ENCODE data around the gene CLCNKB. TPM values are rescaled to one million over a fixed set of nuclear protein-coding genes. Genes with fewer than 3 reads are reported as not detected.
"Not testable (repeated sequence)": the region's sequence is repeated elsewhere in the genome, so short reads cannot be mapped to it uniquely, and the experiment has no call there.

CLCNKB gene
- total RNA-seq, 3 donors from 2014 or later (not counting 1 experiment from before 2014, with no cell fraction given), result not detected

GRCh38 chr1:16032388-16033102, 11.0 kb upstream of the CLCNKB start:
- Histone ChIP-seq H3K36me3 (ENCODE audit: control insufficient read depth, insufficient read depth, low read length) (no peaks in the 10 kb centered on the region), H3K27me3 (ENCODE audit: control insufficient read depth, insufficient read depth, low read length) (peaks cover 3% of the 10 kb centered on the region), H3K9me3 (ENCODE audit: control insufficient read depth, insufficient read depth, low read length) (no peaks in the 10 kb centered on the region), H3K4me3 (ENCODE audit: low read length) (no peak overlapping the region), H3K27ac (ENCODE audit: low read length) (no peak overlapping the region), H3K4me1 (ENCODE audit: control insufficient read depth, insufficient read depth, low read length) (peaks cover 3% of the 10 kb centered on the region)
- WGBS (ENCODE audit: insufficient coverage), result 66% methylated on average over 17 of the region's 18 CpGs
- intact Hi-C loops (cut with micrococcal nuclease), result no loop called here
- no peaks in the 10 kb centered on the region for H3K9me3 Mint-ChIP-seq
- no peak overlapping the region for H3K27ac Mint-ChIP-seq
- peaks cover 7 to 16% of the 10 kb centered on the region in 2 donors for H3K27me3 Mint-ChIP-seq (ENCODE audit: low read depth in 2 of 2)
- peak; percentile 75 to 98 (median 95) for ATAC-seq
- DNase-seq, result peak; percentile 37 to 60
- TF ChIP-seq CTCF (IDR thresholded peaks at IDR 0.05), result peak; percentile 53
- H3K4me3 Mint-ChIP-seq, result no peak overlapping the region
- H3K4me1 Mint-ChIP-seq, result peaks cover 0 to under 1% of the 10 kb centered on the region in 2 donors
- no peaks in the 10 kb centered on the region for H3K36me3 Mint-ChIP-seq

GRCh38 chr1:16033103-16033632, 10.4 kb upstream of the CLCNKB start:
- H3K9me3 ChIP-seq (ENCODE audit: control insufficient read depth, insufficient read depth, low read length); H3K4me3 ChIP-seq (ENCODE audit: low read length); DNase-seq; H3K27ac Mint-ChIP-seq; H3K27me3 ChIP-seq (ENCODE audit: control insufficient read depth, insufficient read depth, low read length); H3K36me3 Mint-ChIP-seq; H3K36me3 ChIP-seq (ENCODE audit: control insufficient read depth, insufficient read depth, low read length); H3K27ac ChIP-seq (ENCODE audit: low read length); H3K9me3 Mint-ChIP-seq; H3K4me1 ChIP-seq (ENCODE audit: control insufficient read depth, insufficient read depth, low read length); H3K4me1 Mint-ChIP-seq; ATAC-seq; intact Hi-C loops (cut with micrococcal nuclease); H3K4me3 Mint-ChIP-seq: not testable (repeated sequence)
- peaks cover 7 to 15% of the 10 kb centered on the region in 2 donors for H3K27me3 Mint-ChIP-seq (ENCODE audit: low read depth in 2 of 2)
- TF ChIP-seq CTCF (IDR thresholded peaks at IDR 0.05), result peak; percentile 0
- WGBS (ENCODE audit: insufficient coverage), result 78% methylated on average over 7 of the region's 7 CpGs

DNA sequence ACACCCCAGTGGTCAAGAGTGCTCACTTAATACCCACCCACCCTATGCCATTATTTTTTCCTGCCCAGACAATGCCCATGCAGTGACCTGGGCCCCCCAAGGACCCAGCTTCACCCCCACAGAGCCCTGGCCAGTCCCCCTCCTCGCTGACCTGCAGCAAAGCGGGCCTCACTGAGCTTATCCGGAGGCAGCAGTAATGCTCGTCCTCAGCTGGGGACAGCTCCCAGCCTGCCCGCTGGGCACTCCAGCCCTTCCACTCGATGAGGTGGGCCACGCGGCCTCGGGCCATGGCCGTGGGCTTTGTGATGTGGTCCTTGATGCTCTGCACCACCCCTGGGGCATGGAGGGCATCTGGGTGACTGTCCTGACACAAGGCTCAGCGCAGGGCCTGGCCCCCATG, 7.1 kb upstream of the CLCNKB start:
- H3K4me3 Mint-ChIP-seq; H3K27ac Mint-ChIP-seq; H3K9me3 ChIP-seq (ENCODE audit: control insufficient read depth, insufficient read depth, low read length); H3K27ac ChIP-seq (ENCODE audit: low read length); H3K4me3 ChIP-seq (ENCODE audit: low read length); H3K9me3 Mint-ChIP-seq; H3K4me1 ChIP-seq (ENCODE audit: control insufficient read depth, insufficient read depth, low read length); H3K27me3 ChIP-seq (ENCODE audit: control insufficient read depth, insufficient read depth, low read length); intact Hi-C loops (cut with micrococcal nuclease); H3K36me3 Mint-ChIP-seq; H3K4me1 Mint-ChIP-seq; H3K36me3 ChIP-seq (ENCODE audit: control insufficient read depth, insufficient read depth, low read length); DNase-seq; ATAC-seq; H3K27me3 Mint-ChIP-seq (ENCODE audit: low read depth in 2 of 2): not testable (repeated sequence)
- WGBS (ENCODE audit: insufficient coverage), result 88% methylated on average over 5 of the region's 11 CpGs

- no peak for ATAC-seq
- Histone ChIP-seq H3K4me1 (ENCODE audit: control insufficient read depth, insufficient read depth, low read length) (no peaks in the 10 kb centered on the region), H3K4me3 (ENCODE audit: low read length) (no peak overlapping the region), H3K36me3 (ENCODE audit: control insufficient read depth, insufficient read depth, low read length) (no peaks in the 10 kb centered on the region), H3K27me3 (ENCODE audit: control insufficient read depth, insufficient read depth, low read length) (no peaks in the 10 kb centered on the region), H3K27ac (ENCODE audit: low read length) (no peak overlapping the region), H3K9me3 (ENCODE audit: control insufficient read depth, insufficient read depth, low read length) (no peaks in the 10 kb centered on the region)
- TF ChIP-seq CTCF (IDR thresholded peaks at IDR 0.05), result no peak
- Mint-ChIP-seq H3K4me3 (no peak overlapping the region), H3K4me1 (no peaks in the 10 kb centered on the region), H3K27ac (no peak overlapping the region), H3K27me3 (ENCODE audit: low read depth in 2 of 2) (peaks cover 7% of the 10 kb centered on the region in 2 donors), H3K36me3 (no peaks in the 10 kb centered on the region), H3K9me3 (no peaks in the 10 kb centered on the region)
- DNase-seq, result no peak
- 90% methylated on average over 4 of the region's 4 CpGs for WGBS (ENCODE audit: insufficient coverage)
- intact Hi-C loops (cut with micrococcal nuclease), result no loop called here
Observed at GRCh38 chr1:16038620-16038912, 5.0 kb upstream of the CLCNKB start.

- H3K27ac ChIP-seq (ENCODE audit: low read length); H3K27ac Mint-ChIP-seq; H3K9me3 ChIP-seq (ENCODE audit: control insufficient read depth, insufficient read depth, low read length); H3K36me3 ChIP-seq (ENCODE audit: control insufficient read depth, insufficient read depth, low read length); H3K4me3 ChIP-seq (ENCODE audit: low read length); DNase-seq; H3K27me3 Mint-ChIP-seq (ENCODE audit: low read depth in 2 of 2); H3K9me3 Mint-ChIP-seq; H3K4me3 Mint-ChIP-seq; H3K4me1 ChIP-seq (ENCODE audit: control insufficient read depth, insufficient read depth, low read length); H3K36me3 Mint-ChIP-seq; H3K4me1 Mint-ChIP-seq; ATAC-seq; H3K27me3 ChIP-seq (ENCODE audit: control insufficient read depth, insufficient read depth, low read length): not testable (repeated sequence)
- intact Hi-C loops (cut with micrococcal nuclease), result loop anchor here (1.0 kb wide), 1 partner anchor 22 kb away; no protein-coding TSS in a partner anchor
- WGBS (ENCODE audit: insufficient coverage), result 78% methylated on average over 6 of the region's 8 CpGs
Observed at GRCh38 chr1:16039871-16040270, 3.7 kb upstream of the CLCNKB start.

Measured in natural killer cell (primary cell).